Fibroblast of skin of abdomen (primary cell): ENCODE data around the gene DNMT3A. TPM values are rescaled to one million over a fixed set of nuclear protein-coding genes. Genes with fewer than 3 reads are reported as not detected.

Experiments
- DNase-seq: peaks from one replicate; pipeline ENCODE4 v3.0.0-alpha.2; 2013
- polyA plus RNA-seq, 2 experiments: library from polyadenylated mRNA; unstranded; fragments of 120-200 nt; gene quantifications; one replicate each; pipeline ENCODE4 v1.2.1, GENCODE V29; 2013; ENCODE audit not compliant: insufficient read length in 2 of 2

The DNMT3A gene
- 15.8 TPM for polyA plus RNA-seq (2013, experiment 1 of 2; ENCODE audit: insufficient read length)
- polyA plus RNA-seq (2013, experiment 2 of 2; ENCODE audit: insufficient read length): 15.1 TPM

- peak; percentile 75 for DNase-seq
Observed at GRCh38 chr2:25341753-25342371, at the start of gene DNMT3A. DNMT3A (minus strand) TSS chr2:25341925; CDS start chr2:25313984, 27,941 bp downstream.

GRCh38 chr2:25389161-25389560 is 47.4 kb upstream of the DNMT3A start:
- DNase-seq: no peak

- no peak for DNase-seq
Observed at GRCh38 chr2:25388491-25388890, 46.8 kb upstream of the DNMT3A start.

GRCh38 chr2:25387876-25388449 is 46.2 kb upstream of the DNMT3A start:
- no peak for DNase-seq

GRCh38 chr2:25386971-25387875 is 45.5 kb upstream of the DNMT3A start:
- no peak for DNase-seq

- no peak for DNase-seq
Observed at GRCh38 chr2:25385910-25386309, 44.2 kb upstream of the DNMT3A start.

GRCh38 chr2:25383806-25384205 is 42.1 kb upstream of the DNMT3A start:
- DNase-seq: no peak

GRCh38 chr2:25381502-25381901 is 39.8 kb upstream of the DNMT3A start:
- no peak for DNase-seq

GRCh38 chr2:25380586-25381375 is 39.1 kb upstream of the DNMT3A start:
- DNase-seq: no peak

GRCh38 chr2:25380023-25380422 is 38.3 kb upstream of the DNMT3A start:
- DNase-seq: no peak

GRCh38 chr2:25379535-25379934 is 37.8 kb upstream of the DNMT3A start:
- DNase-seq: no peak

- DNase-seq: no peak
Observed at GRCh38 chr2:25378731-25379490, 37.2 kb upstream of the DNMT3A start.

GRCh38 chr2:25377822-25378421 is 36.2 kb upstream of the DNMT3A start:
- no peak for DNase-seq

GRCh38 chr2:25376750-25377621 is 35.3 kb upstream of the DNMT3A start:
- peak; percentile 90 for DNase-seq

- no peak for DNase-seq
Observed at GRCh38 chr2:25375989-25376545, 34.3 kb upstream of the DNMT3A start.

- DNase-seq: no peak
Observed at GRCh38 chr2:25375371-25375988, 33.8 kb upstream of the DNMT3A start.

GRCh38 chr2:25374827-25375226 is 33.1 kb upstream of the DNMT3A start:
- DNase-seq: no peak

GRCh38 chr2:25374411-25374810 is 32.7 kb upstream of the DNMT3A start:
- no peak for DNase-seq

GRCh38 chr2:25373269-25373981 is 31.7 kb upstream of the DNMT3A start:
- DNase-seq: no peak
